ENCODE results near the gene MRPL2.
"Not testable (repeated sequence)": the region's sequence is repeated elsewhere in the genome, so short reads cannot be mapped to it uniquely, and the experiment has no call there.

Gene MRPL2

DNA sequence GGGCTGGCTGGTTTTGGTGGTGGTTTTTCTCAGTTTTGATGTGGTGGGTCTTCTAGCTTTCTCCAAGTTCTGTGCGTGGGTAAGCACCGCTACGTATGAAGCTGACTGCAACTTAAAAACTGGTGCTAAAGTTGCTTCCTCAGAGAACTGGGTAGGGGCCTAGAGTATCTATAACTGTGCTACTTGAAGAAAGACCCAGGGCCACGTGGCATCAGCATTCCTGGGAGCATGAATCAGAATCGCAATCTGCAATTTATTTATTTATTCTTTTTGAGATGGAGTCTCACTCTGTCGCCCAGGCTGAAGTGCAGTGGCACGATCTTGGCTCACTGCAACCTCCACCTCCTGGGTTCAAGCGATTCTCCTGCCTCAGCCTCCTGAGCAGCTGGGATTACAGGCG, 22.7 kb upstream of the MRPL2 start:
- not testable (repeated sequence) for DNase-seq

DNA sequence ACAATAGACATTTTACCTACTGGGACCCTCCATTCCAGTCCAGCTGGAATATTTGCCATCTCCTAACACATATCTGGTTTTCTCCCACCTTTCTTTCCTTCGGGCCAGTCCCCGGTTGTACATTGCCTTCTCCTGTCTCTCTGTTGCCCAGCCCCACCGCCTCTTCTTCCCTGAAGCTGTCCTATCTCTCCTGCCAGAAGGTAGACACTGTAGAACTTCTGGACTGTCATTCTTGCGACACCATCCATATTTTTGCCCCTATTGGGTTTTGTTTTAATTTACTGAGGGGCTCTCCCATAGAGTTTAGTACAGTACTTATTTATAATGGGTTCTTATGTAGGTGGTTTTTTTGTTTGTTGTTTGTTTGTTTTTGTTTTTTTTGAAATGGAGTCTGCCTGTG, 21.8 kb upstream of the MRPL2 start:
- DNase-seq: no peak

DNA sequence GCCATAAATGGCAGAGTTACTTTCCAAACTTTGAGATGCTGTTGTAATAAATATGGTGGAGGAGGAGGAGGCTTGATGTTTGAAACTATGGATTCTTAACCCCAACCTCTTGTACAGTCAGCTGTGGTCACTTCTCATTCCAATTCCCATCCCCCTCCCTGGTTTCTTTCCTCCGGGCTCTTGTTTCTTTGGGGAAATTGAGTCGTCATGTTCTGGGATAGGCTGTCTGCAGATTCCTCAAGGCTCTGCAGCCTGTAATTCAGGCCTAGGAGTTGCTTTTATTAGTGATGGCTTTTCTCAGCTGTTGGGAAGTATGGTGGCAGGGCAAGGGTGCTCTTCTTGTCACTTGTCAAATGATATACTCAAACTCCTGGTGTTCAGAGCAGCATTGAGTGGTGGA, 19.5 kb upstream of the MRPL2 start:
- no peak for DNase-seq

DNA sequence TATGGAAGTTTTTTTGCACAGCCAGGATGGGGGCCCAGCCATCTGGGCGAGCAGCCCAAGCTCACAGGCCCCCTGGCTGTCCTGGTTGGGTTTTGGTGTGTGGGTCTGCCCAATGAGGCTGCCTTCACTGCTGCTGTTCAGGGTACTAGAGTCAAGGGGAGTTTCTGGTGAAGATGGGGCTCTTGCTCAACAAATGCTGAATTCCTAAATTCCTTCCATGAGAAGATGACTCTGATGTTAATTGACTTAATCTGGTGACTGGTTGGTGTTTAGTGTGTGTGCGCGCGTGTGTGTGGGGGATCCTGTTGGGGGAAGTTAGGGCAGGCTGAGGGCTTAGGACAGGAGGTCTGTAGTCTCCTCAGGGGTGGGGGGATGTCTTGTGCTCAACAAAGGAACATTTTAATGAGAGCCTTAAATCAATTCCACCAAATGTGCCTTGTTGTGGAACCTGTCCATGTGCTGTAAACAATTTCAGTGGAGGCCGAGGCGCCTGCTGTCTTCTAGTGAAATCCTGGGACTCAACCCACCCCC, 18.8 kb upstream of the MRPL2 start:
- no peak for DNase-seq

DNA sequence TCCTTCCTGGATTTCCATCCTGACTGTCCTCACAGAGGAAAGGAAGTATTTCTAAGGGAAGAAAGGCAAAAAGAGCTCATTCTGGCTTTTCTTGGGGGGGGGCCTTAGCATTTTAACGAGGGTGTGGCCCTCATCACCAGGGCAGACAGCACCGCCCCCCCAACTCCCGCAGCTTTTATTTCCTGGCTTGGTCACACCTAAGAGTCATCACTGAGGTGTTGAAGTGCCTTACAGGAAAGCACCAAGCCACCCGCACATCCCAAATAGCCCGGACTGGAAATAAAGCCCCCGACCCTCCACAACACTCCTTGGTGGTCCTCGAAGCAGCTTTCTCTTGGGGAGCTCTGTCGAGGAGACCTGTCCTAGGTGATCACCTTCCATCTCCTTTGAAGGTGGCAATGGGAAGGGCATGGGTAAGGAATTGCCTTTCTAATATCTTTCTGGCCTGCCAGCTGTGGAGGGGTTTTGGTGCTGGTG, 18.1 kb upstream of the MRPL2 start:
- no peak for DNase-seq

DNA sequence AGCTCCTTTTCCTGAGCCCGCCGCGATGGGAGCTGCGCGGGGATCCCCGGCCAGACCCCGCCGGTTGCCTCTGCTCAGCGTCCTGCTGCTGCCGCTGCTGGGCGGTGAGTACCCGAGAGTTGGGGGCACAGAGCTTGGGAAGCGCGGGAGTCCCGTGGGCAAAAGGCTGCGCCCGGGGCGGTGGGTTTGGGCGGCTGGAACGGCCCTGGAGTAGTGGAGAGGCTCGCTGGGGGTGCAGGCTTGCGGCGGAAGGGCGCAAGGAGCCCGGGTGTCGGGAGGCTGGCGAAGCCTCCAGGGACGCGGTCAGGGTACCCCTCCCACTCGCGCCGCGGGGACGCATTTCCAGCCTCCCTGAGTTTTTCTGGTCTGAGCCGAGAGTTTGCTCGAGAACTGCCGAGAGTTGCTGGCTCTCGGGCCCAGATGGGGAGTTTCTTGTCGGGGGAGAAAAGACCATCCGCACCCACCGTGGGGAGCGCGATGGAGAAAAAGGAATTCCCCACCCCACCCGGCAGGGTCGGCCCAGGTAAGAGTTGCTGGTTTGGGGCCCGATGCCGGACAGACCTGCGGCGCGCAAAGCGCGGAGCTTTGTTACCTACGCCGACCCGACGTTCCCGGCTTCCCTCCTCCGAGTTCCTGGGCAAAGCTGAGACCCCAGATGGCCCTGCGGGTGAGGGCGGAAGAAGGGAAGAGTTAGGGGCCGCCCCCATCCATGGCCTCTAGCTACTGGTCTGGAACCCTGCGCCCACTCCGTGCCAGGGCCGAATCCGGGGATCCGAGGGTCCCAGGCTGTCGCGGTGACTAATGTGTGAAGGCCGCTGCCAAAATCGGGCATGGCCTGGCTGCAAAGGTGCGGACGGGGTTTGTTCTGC, 17.5 kb upstream of the MRPL2 start:
- no peak for DNase-seq

DNA sequence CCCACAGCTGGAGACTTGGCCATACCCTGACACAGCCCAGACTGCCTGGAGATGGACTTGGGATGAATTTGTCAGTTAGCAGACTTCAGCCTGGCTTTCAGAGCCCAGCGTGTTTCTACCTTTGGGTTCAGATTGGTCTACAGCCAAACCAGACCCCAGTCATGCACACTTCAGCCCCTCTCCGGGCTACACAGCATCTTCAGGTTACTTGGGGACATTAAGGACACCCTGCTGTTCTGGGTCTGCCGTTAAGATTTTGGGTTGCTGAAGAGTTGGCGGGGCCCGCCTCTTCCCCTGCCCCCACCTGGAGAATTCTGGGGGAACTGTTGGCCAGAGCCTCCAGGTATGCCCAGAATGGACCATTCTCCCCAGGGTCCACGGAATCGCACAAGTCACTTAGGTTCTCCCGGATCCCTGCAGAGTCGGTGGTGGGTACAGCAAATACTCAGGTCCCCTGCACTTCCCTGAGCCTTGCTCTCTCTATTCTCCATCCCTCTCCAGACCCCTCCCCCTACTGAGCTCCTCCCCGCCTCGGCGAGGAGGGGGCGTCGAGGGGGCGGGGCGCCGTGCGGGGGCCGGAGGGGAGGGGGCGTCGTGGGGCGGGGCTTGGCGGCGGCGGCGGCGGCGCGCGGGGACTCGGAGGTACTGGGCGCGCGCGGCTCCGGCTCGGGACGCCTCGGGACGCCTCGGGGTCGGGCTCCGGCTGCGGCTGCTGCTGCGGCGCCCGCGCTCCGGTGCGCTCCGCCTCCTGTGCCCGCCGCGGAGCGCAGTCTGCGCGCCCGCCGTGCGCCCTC, 16.6 kb upstream of the MRPL2 start, which contains the start of gene PTK7:
Gene PTK7, plus strand, starts transcription at position 645 of the 794 bp plus-strand sequence. CDS start 175 bp downstream, outside the sequence.
- DNase-seq: peak; percentile 19 to 49

DNA sequence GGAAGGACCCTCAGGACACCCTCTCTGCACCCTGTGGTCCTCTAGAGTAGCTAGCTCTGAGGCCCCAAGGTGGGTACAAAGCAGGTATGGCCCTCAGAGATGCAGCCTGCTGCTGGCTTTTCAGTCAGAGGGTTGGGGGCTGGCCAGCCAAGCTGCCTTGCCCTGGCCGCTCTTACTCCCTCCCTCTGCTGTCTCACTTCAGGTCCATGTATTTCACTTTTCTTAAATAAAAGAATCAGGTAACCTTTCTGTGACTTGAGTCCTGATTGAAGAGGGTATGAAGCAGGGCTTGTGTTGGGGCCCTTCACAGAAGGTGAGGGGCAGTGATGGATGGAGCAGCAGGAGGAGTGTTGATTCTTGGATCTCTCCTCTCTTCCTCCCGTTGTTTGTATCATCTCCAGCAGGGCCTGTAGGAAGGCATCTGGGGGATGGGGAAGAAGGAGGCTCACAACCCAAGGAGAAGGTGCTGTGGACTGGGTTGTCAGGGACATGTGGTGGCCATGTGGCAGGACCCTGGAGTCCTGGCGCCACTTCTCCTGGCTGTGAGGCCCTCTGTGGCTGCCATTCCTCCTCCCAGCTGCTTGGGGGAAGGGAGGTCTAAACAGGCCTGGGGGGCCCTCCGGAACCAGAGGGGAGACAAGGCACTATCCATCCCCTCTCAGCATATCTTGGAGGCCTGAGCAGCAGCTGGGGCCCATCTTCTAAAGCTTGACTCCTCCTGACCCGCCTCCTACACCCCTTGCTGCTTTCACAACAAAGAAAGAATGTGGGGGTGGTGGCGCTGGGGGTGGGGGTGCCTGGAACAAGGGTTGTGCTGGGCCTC, 15.8 kb upstream of the MRPL2 start:
- no peak for DNase-seq

DNA sequence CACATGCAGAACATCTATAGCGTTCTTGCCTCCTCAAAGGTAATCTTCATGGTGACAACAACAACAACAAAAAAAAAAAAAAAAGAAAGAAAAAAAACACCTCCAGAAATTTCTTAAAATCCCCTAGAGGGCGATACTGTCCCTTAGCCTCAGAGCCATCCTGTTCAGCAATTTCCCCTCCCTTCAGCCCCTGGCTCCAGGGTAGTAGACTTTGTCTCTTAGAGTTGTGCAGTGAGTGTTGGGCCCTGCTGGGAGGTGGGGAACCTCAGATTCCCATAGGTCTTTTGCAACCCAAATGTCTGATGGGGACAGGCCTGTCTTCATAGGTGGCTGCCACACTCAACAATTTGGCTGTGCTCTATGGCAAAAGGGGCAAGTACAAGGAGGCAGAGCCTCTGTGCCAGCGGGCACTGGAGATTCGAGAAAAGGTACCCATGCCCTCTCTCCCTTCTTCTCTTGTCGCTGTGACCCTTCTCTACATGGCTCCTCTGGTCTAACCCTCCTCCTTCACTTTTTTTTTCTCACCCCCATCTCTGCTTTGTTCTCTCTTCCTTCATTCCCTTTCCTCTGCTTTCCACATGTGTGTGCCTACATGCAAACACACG, 10.9 kb upstream of the MRPL2 start:
- DNase-seq: peak in 1 of 2 experiments; percentile 71

DNA sequence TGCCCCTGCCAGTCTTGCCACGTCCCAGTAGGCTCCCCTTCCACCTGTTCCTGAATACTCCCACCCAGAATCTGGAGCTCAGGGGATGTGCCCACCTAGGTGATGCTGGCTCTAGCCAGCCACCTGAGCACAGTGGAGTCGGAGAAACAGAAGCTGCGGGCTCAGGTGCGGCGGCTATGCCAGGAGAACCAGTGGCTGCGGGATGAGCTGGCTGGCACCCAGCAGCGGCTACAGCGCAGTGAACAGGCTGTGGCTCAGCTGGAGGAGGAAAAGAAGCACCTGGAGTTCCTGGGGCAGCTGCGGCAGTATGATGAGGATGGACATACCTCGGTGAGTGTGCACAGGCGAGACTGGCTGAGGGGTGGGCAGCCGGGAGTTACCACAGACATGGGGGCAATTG, 3.6 kb upstream of the MRPL2 start:
- no peak for DNase-seq

DNA sequence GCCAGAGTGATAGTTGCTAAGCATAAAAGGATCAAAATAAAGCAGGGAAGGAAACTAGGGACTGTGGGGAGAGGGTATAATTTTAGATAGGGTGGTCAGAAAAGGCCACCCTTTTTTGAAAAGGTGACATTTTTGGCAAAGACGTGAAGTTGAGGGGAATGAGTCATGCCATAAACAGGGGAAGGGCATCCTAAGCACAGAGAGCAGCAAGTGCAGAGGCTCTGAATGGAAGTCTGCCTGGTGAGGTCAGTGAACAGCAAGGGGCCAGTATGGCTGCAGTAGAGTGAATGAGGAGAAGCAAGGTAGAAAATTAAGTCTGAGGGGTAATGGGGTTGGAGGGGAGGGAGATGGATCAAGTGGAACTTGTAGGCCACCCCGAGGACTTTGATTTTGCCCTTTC, 2.6 kb upstream of the MRPL2 start:
- DNase-seq: no peak

DNA sequence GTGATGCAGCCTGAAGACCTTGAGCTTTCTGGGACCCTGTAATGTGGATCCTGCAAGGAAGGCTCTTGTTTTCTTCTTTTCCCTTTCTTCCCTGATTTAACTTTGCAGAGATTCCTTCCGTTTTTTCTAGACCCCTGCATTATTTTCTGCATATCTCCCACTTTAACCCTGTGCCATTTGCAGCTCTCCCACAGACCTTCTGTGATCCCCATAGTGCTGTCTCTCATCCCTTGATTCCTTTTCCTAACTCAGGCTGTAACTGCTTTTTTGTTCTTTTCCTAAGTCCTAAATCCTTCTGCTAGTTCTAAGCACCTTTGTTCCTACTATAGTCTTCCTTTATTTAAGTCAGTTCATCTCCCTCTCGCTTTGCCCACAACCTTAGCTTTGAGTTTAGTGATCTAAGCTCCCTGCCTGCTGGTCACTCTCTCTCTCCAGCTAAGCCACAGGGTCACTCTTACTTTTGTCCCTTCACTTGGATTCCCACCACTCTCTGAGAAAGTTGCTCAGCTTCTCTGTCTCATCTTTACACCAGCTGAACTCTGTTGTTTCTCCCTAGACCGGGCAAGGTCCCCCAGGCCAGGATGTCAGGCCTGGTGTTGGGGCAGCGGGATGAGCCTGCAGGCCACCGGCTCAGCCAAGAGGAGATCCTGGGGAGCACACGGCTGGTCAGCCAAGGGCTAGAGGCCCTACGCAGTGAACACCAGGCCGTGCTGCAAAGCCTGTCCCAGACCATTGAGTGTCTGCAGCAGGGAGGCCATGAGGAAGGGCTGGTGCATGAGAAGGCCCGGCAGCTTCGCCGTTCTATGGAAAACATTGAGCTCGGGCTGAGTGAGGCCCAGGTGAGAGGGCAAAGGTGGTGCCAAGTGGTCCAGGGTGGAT, 1.8 kb upstream of the MRPL2 start:
- no peak for DNase-seq

DNA sequence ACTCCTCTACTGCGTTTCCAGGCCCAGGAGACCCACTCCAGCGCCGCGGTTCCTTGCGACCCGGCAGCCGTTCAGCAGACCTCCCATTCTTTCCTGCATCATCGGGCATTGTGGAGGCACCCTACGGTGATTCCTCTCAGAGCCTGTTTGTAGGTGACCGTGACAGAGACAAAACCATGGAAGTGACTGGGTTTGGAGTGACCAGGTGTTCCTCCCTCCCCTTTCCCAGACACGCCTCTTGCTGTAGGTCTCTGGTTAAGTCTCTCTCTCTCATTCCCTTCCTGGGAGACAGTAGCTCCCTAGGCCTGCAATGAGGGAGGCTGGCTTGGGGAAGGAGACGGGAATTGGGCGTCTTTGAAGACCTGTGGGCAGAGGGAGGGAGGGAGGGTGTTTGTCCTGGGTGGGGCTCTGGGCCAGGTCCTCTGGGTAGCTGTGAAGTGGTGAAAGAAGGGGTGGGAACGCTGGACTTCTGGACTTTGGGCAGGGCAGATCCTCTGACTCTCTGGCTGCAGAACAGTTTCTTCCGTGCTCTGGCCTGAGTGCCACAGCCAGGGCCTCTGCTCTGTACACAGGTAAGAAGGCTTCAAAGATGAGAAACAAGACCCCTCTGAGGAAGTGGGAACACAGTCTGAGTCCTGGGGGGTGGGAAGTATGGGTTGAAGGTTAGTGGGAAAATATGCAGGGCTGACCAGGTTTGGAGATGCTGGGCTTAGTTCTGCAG, 960 bp upstream of the MRPL2 start:
- peak in 1 of 2 experiments; percentile 37 for DNase-seq

DNA sequence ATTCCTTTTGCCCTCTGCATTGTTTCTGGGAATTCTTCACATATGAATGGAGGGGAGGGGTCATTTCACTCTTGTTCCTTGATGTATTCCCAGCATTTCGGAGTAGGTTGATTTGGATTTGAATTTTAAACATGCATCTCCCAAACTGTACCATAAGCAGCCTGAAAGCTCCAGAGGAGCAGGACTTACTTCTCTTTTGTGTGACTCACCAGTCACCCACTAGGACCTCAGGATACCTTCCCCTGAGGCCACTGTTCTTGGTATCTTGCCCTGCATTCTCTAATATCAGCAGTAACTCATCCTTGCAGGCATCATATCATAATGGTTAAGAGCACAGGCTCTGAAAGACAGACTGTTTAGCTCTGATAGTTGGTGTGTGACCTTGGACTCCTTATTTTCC, 703 bp downstream of the MRPL2 start:
- no peak for DNase-seq

DNA sequence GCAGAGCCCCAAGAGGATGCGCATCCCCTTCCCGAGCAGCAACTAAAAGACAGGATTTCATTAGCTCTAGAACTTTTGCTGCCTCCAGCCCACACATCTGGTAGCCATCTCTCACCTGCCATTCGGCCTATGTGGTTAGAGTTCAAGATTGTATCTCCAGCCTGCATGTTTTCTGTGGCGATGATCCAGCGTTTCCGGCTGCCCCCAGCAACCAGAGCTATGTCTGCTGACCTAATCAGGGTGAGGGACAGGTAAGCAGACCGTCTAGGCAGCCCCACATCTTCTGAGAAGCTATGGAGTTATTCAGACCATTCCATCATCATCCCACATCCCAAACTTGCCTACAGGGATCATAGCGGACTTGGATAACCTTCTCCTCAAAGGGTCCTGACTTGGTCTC, 3.3 kb downstream of the MRPL2 start:
- no peak for DNase-seq

DNA sequence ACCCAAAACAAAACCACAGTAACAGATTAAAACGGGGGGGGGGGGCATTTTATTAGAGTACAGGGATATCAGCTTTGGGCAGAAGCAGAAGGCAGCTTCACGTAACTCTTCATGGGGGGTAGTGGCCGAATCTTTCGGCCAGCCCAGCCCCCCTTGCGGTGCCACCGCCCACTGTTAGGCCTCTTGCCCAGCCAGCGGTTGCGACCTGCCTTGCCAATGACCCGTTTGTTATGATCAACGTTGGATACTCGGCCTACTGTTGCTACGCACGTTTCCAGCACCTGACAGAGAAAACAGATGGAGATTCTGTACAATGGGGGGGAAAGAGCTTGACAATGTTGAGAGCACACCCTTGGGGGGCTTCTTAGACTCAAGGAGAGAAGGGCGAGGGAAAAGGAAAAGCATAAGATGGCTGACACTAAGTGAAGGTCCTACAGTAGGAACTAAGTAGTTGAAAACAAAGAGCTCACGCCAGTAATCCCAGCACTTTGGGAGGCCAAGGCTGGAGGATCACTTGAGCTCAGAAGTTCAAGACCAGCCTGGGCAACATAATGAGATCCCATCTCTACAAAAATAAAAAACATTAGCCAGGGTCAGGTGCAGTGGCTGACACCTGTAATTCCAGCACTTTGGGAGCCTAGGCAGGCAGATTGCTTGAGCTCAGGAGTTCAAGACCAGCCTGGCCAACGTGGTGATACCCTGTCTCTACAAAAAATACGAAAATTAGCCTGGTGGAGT, 4.9 kb downstream of the MRPL2 start:
- no peak for DNase-seq

DNA sequence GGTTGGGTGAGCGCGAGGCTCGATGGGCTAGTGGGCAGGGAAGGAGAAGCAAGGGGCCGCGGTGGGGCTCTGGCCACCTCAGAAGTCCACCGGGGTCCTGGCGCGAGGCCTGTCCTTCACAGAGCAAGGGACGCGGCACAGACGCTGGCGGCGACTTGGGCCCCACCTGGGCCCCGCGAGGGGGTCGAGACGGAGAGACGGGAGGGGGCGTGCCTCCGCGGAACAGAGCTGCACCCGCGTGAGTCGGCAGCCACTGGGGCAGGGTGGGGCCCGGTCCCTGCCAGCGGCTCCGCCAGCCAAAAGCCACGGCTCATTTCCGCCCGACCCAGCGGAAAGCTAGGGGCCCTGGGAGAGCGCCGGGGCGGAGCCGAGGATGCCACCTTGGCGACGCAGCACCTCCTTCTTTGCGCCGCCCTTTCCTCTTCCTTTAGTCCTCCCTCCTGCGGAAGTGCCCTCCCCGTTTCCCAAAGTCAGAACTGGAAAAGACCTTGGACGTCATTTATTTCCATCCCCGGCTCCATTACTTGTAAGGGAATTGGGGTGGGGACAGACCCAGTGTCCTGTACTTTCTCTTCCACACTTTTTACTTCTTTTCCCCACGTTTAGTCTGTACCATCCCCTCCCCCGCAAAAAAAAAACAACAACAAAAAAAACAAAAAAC, 5.6 kb downstream of the MRPL2 start, which contains the start of gene CUL7:
Gene CUL7, minus strand, starts transcription at position 307 of the 661 bp plus-strand sequence. CDS start 1,063 bp downstream, outside the sequence.
- peak; percentile 91 to 95 for DNase-seq

DNA sequence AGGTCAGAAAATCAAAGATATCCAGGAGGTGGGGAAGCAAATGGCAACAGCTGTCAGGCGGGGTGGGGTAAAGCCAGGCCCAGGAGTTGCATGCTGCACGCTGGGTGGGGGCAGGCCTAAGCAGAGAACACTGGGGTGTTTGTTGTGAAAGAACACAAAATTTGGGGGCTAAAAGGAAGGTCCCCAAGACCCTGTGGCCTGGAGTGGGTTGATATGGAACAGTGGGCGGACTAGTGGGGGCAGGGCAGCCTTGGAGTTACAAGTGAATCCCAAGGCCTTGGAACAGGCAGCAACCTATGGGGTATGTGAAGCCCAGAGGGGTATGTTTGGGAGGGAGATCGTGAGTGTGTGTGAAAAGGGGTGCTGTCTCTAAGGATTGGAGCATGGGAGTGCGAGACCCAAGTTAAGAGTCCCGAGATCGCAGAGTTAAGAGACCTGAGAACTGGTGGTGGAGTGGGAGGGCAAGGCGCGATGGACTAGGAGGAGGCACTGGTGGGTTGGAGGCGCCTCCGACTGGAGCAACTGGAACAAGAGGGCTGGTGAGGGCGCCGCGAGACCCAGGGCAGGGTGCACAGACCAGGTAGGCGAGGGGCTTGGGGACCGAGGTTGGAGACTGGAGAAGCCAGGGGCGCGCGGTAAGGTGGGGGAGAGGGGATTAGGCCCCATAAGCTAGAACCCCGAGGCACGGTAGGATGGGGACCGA, 6.2 kb downstream of the MRPL2 start:
- no peak for DNase-seq
